ENCODE data around the gene HES7.

HES7 gene

GRCh38 chr17:8162997-8163977, 39.4 kb upstream of the HES7 start:
- DNase-seq (ENCODE audit: low read depth): no peak
- H3K4me3 ChIP-seq (ENCODE audit: low read depth, low read length): peak overlapping the region; percentile 97
- TF ChIP-seq, protein P1, sequence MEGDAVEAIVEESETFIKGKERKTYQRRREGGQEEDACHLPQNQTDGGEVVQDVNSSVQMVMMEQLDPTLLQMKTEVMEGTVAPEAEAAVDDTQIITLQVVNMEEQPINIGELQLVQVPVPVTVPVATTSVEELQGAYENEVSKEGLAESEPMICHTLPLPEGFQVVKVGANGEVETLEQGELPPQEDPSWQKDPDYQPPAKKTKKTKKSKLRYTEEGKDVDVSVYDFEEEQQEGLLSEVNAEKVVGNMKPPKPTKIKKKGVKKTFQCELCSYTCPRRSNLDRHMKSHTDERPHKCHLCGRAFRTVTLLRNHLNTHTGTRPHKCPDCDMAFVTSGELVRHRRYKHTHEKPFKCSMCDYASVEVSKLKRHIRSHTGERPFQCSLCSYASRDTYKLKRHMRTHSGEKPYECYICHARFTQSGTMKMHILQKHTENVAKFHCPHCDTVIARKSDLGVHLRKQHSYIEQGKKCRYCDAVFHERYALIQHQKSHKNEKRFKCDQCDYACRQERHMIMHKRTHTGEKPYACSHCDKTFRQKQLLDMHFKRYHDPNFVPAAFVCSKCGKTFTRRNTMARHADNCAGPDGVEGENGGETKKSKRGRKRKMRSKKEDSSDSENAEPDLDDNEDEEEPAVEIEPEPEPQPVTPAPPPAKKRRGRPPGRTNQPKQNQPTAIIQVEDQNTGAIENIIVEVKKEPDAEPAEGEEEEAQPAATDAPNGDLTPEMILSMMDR (IDR thresholded peaks at IDR 0.05; ENCODE audit: low read depth, low read length, missing control alignments): no peak

DNA sequence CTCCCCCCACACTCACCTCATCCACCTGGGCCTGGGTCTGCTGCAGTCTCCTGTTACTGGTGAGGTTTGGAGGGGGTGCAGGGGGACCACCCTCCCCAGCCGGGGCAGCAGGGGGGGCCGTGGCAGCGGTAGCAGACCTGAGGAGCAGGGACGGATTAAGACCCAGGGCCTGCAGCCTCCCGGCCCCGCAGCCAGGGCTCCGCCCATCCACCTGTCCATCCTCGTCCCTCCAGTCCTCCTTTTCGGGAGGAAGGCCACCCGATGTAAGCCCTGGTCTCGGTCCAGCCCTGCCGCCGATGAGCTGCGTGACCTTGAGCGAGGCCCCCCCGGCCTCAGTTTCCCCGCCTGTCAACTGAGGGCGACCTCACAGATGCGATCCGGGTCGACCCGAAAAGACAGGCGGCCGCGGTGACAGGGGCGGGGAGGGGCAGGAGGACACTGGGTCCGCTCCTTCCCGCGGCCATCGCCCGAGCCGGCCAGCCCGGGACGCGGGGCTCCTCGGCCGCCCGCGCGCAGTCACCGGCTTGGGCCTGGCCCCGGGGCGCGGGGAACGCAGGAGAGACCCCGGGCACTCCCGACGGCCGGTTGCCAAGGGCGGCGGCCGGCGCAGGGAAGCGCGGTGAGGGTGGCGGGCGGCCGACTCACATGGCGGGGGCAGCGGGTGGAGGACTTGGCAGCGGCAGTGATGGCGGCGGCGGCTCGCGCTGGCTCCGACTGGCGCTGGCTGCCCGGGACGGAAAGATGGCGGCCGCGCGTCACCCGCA, 38.5 kb upstream of the HES7 start, which contains the start of gene VAMP2:
Gene VAMP2 (minus strand): TSS at position 716 of the 764 bp plus-strand sequence. CDS start 69 bp downstream, at position 647.
- H3K4me3 ChIP-seq (ENCODE audit: low read depth, low read length): peak within 1 kb of the TSS; percentile 97
- DNase-seq (ENCODE audit: low read depth): no peak
- TF ChIP-seq, protein P1 (IDR thresholded peaks at IDR 0.05; ENCODE audit: low read depth, low read length, missing control alignments): no peak

- TF ChIP-seq, protein P1 (IDR thresholded peaks at IDR 0.05; ENCODE audit: low read depth, low read length, missing control alignments): no peak
- peak overlapping the region; percentile 97 for H3K4me3 ChIP-seq (ENCODE audit: low read depth, low read length)
- DNase-seq (ENCODE audit: low read depth): no peak
Measured at GRCh38 chr17:8161289-8162232, 37.7 kb upstream of the HES7 start.

DNA sequence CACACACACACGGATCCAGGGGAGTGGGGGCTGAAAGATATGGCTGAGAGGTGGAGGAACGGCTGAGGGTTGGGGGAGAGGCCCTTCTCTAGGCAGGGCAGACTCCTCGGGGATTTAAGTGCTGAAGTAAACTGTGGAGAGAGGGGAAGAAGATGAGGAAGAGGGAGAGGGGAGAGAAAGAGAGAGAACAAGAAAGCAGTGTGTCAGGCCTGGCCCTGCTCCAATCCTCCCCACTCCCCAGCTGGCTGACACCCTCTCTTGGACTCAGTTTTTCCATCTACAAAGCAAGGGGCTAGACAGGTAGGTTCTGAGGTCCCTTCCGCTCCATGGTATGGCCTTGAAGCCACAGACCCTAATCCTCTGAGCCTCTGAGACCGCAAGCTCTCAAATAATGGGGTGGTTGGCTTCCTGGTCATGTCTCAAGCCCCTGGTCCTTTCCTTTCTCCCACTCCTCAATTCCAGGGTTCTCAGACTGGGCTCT, 36.9 kb upstream of the HES7 start:
- DNase-seq (ENCODE audit: low read depth): no peak
- TF ChIP-seq, protein P1 (IDR thresholded peaks at IDR 0.05; ENCODE audit: low read depth, low read length, missing control alignments): no peak
- no peak overlapping the region for H3K4me3 ChIP-seq (ENCODE audit: low read depth, low read length)

- TF ChIP-seq, protein P1 (IDR thresholded peaks at IDR 0.05; ENCODE audit: low read depth, low read length, missing control alignments): no peak
- no peak for DNase-seq (ENCODE audit: low read depth)
- H3K4me3 ChIP-seq (ENCODE audit: low read depth, low read length): no peak overlapping the region
Measured at GRCh38 chr17:8160224-8160577, 36.3 kb upstream of the HES7 start.

All from GM12864 (cell line).